DOHH2 (cell line): Measurements from ENCODE around the gene METTL23.

ENCODE experiments used
- CTCF ChIP-seq: fragments of 200-600 bp; sonication (generic); IDR thresholded peaks from one replicate; pipeline ENCODE4 v1.5.1; 2014; ENCODE audit warnings: antibody characterized with exemption, mild to moderate bottlenecking, low read depth, low read length; ENCODE audit not compliant: poor library complexity, severe bottlenecking
- EZH2phosphoT487 ChIP-seq: fragments of 200-600 bp; sonication (generic); IDR thresholded peaks from 2 replicates; pipeline ENCODE4 v1.6.1; 2017; ENCODE audit warnings: borderline replicate concordance, mild to moderate bottlenecking, antibody characterized with exemption, low read length, moderate library complexity, mixed read lengths

- TF ChIP-seq CTCF = no peak
- no peak for TF ChIP-seq EZH2phosphoT487
Measured at GRCh38 chr17:76755285-76755684, 28.6 kb downstream of the METTL23 start.
